Vagina (tissue), 2 donors: ENCODE data around the gene ASB15.

ENCODE experiments used
- CTCF ChIP-seq, 3 experiments: fragments of 450-650 bp in 2 of 3; fragments of 200-600 bp in 1 of 3; sonication (generic) in 1 of 3; IDR thresholded peaks; one replicate each; pipeline ENCODE4 v1.5.1; 2017 to 2019; ENCODE audit warnings: antibody characterized with exemption in 3 of 3, mild to moderate bottlenecking in 2 of 3, moderate library complexity in 2 of 3
- POLR2A ChIP-seq, 2 donors: fragments of 450-650 bp; IDR thresholded peaks; one replicate each; pipeline ENCODE4 v1.6.1; 2017; ENCODE audit warnings: antibody characterized with exemption in 2 of 2, mild to moderate bottlenecking in 2 of 2, moderate library complexity in 2 of 2

GRCh38 chr7:123687161-123687560, 85.5 kb downstream of the ASB15 start:
- TF ChIP-seq POLR2A (IDR thresholded peaks at IDR 0.05) (no peak), CTCF (IDR thresholded peaks at IDR 0.05) (no peak)
